SU-DHL-6 (cell line): Measurements from ENCODE around the gene PPP1R14C.

Source experiments
- H2AFZ ChIP-seq: fragments of 200-600 bp; sonication (generic); 2 replicates; pipeline ENCODE4 v1.6.1; 2014; ENCODE audit warnings: low read depth, mild to moderate bottlenecking, moderate library complexity, mixed read lengths, antibody characterized with exemption, low read length; ENCODE audit not compliant: severe bottlenecking
- H3F3A ChIP-seq: fragments of 200-600 bp; shearing (Covaris generic); 2 replicates; pipeline ENCODE4 v1.6.0; 2016; ENCODE audit warnings: antibody characterized with exemption, mild to moderate bottlenecking; ENCODE audit not compliant: insufficient read depth
- H3K27ac ChIP-seq: fragments of 200-600 bp; sonication (generic); 2 replicates; pipeline ENCODE4 v1.5.1; 2016; ENCODE audit warnings: low read depth, mild to moderate bottlenecking, low read length, moderate library complexity, mixed read lengths
- H3K27me3 ChIP-seq: fragments of 200-600 bp; sonication (generic), shearing (Covaris generic); 2 replicates; pipeline ENCODE4 v1.6.0; 2014; ENCODE audit warnings: mild to moderate bottlenecking, low read length
- H3K36me3 ChIP-seq: fragments of 200-600 bp; sonication (generic); 2 replicates; pipeline ENCODE4 v1.6.1; 2014; ENCODE audit warnings: mild to moderate bottlenecking, low read length, mixed read lengths
- H3K4me2 ChIP-seq: fragments of 300-600, 200-600 bp; shearing (Covaris generic), sonication (generic); 2 replicates; pipeline ENCODE4 v1.6.0; 2014; ENCODE audit warnings: low read length, low read depth, mild to moderate bottlenecking; ENCODE audit not compliant: poor library complexity, severe bottlenecking
- H3K4me3 ChIP-seq: fragments of 200-600 bp; sonication (generic); 2 replicates; pipeline ENCODE4 v1.5.1; 2014; ENCODE audit warnings: antibody characterized with exemption, low read length, mild to moderate bottlenecking, mixed read lengths; ENCODE audit not compliant: insufficient read depth, poor library complexity, severe bottlenecking
- H3K79me2 ChIP-seq: fragments of 200-600 bp; sonication (generic); 2 replicates; pipeline ENCODE4 v1.6.1; 2014; ENCODE audit warnings: mild to moderate bottlenecking, low read length, moderate library complexity; ENCODE audit not compliant: insufficient read depth
- H3K9ac ChIP-seq: fragments of 200-600 bp; sonication (generic); 2 replicates; pipeline ENCODE4 v1.7.0; 2014; ENCODE audit warnings: mild to moderate bottlenecking, low read length
- H3K9me2 ChIP-seq: fragments of 200-600 bp; sonication (generic); replicated peaks from 2 replicates; pipeline ENCODE4 v1.6.1; 2014; ENCODE audit warnings: low read length; ENCODE audit not compliant: insufficient read depth
- H3K9me3 ChIP-seq: fragments of 200-600 bp; sonication (generic); 2 replicates; pipeline ENCODE4 v1.6.1; 2014; ENCODE audit warnings: low read length, mixed read lengths; ENCODE audit not compliant: insufficient read depth
- H4K20me1 ChIP-seq: fragments of 200-600 bp; sonication (generic); 2 replicates; pipeline ENCODE4 v1.6.1; 2014; ENCODE audit warnings: low read depth, mild to moderate bottlenecking, antibody characterized with exemption, low read length, moderate library complexity, mixed read lengths
- EZH2phosphoT487 ChIP-seq: fragments of 200-600 bp; sonication (generic), shearing (Covaris generic); conservative IDR thresholded peaks from 2 replicates; pipeline ENCODE4 v1.6.1; 2018; ENCODE audit warnings: mild to moderate bottlenecking, antibody characterized with exemption, low read length, moderate library complexity, mixed read lengths
- TF ChIP-seq, protein P1 (sequence below): fragments of 200-600 bp; sonication (generic); IDR thresholded peaks from one replicate; pipeline ENCODE4 v1.5.1; 2017; ENCODE audit warnings: antibody characterized with exemption, mild to moderate bottlenecking, low read length, moderate library complexity; ENCODE audit not compliant: insufficient read depth, poor library complexity, severe bottlenecking

The PPP1R14C gene

DNA sequence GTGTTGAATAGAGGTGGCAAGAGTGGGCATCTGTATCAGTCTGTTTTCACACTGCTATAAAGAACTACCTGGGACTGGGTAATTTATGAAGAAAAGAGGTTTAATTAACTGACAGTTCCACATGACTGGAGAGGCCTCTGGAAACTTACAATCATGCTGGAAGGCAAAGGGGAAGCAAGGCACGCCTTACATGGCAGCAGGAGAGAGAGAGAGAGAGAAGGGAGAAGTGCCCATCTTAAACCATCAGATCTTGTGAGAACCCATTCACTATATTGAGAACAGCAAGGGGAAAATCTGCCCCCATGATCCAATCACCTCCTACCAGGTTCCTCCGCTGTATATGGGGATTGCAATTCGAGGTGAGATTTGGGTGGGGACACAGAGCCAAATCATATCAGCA, 18.6 kb upstream of the PPP1R14C start:
- TF ChIP-seq, protein P1, sequence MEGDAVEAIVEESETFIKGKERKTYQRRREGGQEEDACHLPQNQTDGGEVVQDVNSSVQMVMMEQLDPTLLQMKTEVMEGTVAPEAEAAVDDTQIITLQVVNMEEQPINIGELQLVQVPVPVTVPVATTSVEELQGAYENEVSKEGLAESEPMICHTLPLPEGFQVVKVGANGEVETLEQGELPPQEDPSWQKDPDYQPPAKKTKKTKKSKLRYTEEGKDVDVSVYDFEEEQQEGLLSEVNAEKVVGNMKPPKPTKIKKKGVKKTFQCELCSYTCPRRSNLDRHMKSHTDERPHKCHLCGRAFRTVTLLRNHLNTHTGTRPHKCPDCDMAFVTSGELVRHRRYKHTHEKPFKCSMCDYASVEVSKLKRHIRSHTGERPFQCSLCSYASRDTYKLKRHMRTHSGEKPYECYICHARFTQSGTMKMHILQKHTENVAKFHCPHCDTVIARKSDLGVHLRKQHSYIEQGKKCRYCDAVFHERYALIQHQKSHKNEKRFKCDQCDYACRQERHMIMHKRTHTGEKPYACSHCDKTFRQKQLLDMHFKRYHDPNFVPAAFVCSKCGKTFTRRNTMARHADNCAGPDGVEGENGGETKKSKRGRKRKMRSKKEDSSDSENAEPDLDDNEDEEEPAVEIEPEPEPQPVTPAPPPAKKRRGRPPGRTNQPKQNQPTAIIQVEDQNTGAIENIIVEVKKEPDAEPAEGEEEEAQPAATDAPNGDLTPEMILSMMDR = no peak
- no peak for TF ChIP-seq EZH2phosphoT487
- Histone ChIP-seq H3K9ac (no peak overlapping the region), H3K4me3 (no peak overlapping the region), H3K9me2 (no peaks in the 10 kb centered on the region), H3K27ac (no peak overlapping the region), H2AFZ (no peak overlapping the region), H3K27me3 (no peaks in the 10 kb centered on the region), H3K9me3 (no peaks in the 10 kb centered on the region), H3K79me2 (no peaks in the 10 kb centered on the region), H3F3A (no peaks in the 10 kb centered on the region), H3K4me2 (no peak overlapping the region), H3K36me3 (no peaks in the 10 kb centered on the region), H4K20me1 (no peaks in the 10 kb centered on the region)

DNA sequence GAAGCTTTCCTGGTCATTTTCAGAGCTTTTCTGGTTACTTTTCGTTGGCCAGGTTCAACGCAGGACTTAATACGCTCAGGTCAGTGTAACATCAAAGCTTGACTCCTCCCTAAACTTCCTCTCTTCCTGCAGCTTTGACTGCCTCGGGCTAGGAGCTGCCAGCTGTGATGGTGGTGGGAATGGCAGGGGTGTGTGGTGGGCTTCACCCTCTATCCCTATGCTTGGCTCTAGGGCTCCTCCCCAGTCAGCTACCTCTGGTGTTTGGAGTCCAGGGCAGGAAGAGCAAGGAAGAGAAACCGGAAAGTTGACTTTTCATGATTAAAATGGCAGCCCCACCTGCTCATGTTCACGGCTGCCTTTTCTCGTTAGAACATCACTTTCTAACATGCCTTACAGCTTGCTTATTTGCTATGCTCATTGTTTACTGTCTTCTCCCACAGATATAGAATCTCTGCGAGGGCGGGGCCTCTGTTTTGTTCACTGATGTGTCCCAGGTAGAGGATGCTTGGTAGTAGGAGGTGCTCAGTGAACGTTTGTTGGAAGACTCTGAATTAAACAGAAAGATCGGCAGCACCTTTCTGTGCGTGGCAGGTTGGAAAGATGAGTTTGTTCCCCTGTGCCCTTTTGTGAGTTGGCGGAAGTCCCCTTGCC, 16.1 kb upstream of the PPP1R14C start:
- H3K9me3 ChIP-seq = no peaks in the 10 kb centered on the region
- H4K20me1 ChIP-seq = no peaks in the 10 kb centered on the region
- H2AFZ ChIP-seq = no peak overlapping the region
- no peaks in the 10 kb centered on the region for H3F3A ChIP-seq
- no peak overlapping the region for H3K4me3 ChIP-seq
- H3K9ac ChIP-seq = no peak overlapping the region
- TF ChIP-seq EZH2phosphoT487 = no peak
- TF ChIP-seq, protein P1 = no peak
- H3K27me3 ChIP-seq = no peaks in the 10 kb centered on the region
- no peaks in the 10 kb centered on the region for H3K79me2 ChIP-seq
- H3K9me2 ChIP-seq = no peaks in the 10 kb centered on the region
- H3K27ac ChIP-seq = no peak overlapping the region
- H3K4me2 ChIP-seq = no peak overlapping the region
- no peaks in the 10 kb centered on the region for H3K36me3 ChIP-seq

DNA sequence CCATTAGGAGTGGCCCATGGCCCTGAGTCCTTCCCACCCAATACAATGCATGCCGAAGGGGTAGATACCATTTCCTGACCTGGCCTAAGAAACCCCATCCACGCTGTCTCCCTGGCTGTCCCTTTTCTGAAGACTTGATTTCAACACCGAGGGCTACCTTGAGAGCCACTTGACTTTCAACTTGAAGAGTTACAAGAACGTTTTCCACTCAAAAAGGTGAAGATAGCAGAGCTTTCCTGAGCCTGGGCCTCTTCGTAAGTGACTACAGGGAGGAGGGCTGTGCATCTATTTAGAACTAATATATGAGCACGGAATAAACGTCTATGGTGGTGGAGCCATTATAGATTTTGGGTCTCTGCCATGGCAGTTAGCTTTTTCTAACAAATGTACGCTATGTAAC, 14.4 kb upstream of the PPP1R14C start:
- no peaks in the 10 kb centered on the region for H3K36me3 ChIP-seq
- H3K4me3 ChIP-seq = no peak overlapping the region
- TF ChIP-seq, protein P1 = no peak
- TF ChIP-seq EZH2phosphoT487 = no peak

More for the DNA sequence above, 14.4 kb upstream of the PPP1R14C start:
- Histone ChIP-seq H3K79me2 (no peaks in the 10 kb centered on the region), H4K20me1 (no peaks in the 10 kb centered on the region), H3K27me3 (no peaks in the 10 kb centered on the region), H3K9ac (no peak overlapping the region), H3F3A (no peaks in the 10 kb centered on the region), H3K9me2 (no peaks in the 10 kb centered on the region), H3K4me2 (no peak overlapping the region), H3K9me3 (no peaks in the 10 kb centered on the region), H2AFZ (no peak overlapping the region), H3K27ac (no peak overlapping the region)
